Erythroblast (primary cell): ENCODE results near the gene VWA2.

ENCODE experiments used
- DNase-seq, 2 experiments: peaks; one replicate each; lab custom pipeline; 2025; lab: John Stamatoyannopoulos, UW
- GATA1 ChIP-seq: IDR thresholded peaks from 2 replicates; pipeline ENCODE4 v1.6.1; 2011; ENCODE audit warnings: low read depth, mild to moderate bottlenecking, control low read depth, low read length, moderate library complexity
- POLR2A ChIP-seq: IDR thresholded peaks from 2 replicates; pipeline ENCODE4 v1.6.1; 2011; ENCODE audit warnings: mild to moderate bottlenecking, low read length

Gene VWA2

DNA sequence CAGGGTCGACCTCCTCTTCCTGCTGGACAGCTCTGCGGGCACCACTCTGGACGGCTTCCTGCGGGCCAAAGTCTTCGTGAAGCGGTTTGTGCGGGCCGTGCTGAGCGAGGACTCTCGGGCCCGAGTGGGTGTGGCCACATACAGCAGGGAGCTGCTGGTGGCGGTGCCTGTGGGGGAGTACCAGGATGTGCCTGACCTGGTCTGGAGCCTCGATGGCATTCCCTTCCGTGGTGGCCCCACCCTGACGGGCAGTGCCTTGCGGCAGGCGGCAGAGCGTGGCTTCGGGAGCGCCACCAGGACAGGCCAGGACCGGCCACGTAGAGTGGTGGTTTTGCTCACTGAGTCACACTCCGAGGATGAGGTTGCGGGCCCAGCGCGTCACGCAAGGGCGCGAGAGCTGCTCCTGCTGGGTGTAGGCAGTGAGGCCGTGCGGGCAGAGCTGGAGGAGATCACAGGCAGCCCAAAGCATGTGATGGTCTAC lies 46.9 kb downstream of the VWA2 start:
- no peak for TF ChIP-seq GATA1
- no peak for TF ChIP-seq POLR2A

GRCh38 chr10:114286921-114287320 lies 47.9 kb downstream of the VWA2 start:
- no peak for DNase-seq
- TF ChIP-seq GATA1 (no peak), POLR2A (no peak)

More for the DNA sequence above, 46.9 kb downstream of the VWA2 start:
- DNase-seq = no peak

- TF ChIP-seq POLR2A = no peak
- no peak for TF ChIP-seq GATA1
- no peak for DNase-seq
Observed at GRCh38 chr10:114288424-114289095, 49.5 kb downstream of the VWA2 start.

- TF ChIP-seq GATA1 (no peak), POLR2A (no peak)
- DNase-seq = no peak
Observed at GRCh38 chr10:114289096-114289436, 50.0 kb downstream of the VWA2 start.

GRCh38 chr10:114290038-114290437 lies 51.0 kb downstream of the VWA2 start:
- TF ChIP-seq GATA1 (no peak), POLR2A (no peak)
- DNase-seq = no peak

DNA sequence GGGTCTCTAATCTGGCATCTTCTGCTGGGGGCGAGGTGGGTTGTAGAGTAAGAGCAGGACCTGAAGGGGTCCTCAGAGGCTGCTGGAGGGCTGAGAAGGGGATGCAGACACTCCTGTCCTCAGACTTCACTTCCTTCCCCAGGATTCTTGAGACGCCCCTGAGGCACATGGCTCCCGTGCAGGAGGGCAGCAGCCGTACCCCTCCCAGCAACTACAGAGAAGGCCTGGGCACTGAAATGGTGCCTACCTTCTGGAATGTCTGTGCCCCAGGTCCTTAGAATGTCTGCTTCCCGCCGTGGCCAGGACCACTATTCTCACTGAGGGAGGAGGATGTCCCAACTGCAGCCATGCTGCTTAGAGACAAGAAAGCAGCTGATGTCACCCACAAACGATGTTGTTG lies 52.0 kb downstream of the VWA2 start:
- TF ChIP-seq GATA1 = no peak
- TF ChIP-seq POLR2A = no peak

GRCh38 chr10:114291516-114291915 lies 52.5 kb downstream of the VWA2 start:
- TF ChIP-seq GATA1 (no peak), POLR2A (no peak)
- no peak for DNase-seq

More for the DNA sequence above, 52.0 kb downstream of the VWA2 start:
- DNase-seq = no peak

- TF ChIP-seq POLR2A = no peak
- TF ChIP-seq GATA1 = no peak
- no peak for DNase-seq
Observed at GRCh38 chr10:114293075-114293474, 54.0 kb downstream of the VWA2 start.

DNA sequence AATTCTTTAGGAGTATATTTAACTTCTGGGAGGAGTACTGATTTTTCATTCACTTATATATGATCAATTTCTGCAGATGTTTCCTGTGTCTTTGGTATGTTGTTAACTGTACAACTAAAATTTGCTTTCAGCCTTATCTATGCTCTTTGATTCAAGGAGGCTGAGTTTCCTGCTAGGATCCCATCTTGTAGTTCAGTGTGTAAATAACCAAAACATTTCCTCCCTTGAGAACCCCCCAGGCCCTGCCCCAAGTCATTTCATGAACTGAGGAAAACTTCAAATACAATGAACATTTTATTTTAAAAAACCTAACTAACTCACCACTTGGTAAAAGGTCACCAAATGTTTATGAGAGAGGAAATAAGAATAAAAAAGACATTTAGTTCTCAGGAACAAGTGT lies 55.5 kb downstream of the VWA2 start:
- DNase-seq = no peak
- TF ChIP-seq POLR2A (no peak), GATA1 (no peak)

GRCh38 chr10:114295393-114295792 lies 56.3 kb downstream of the VWA2 start:
- DNase-seq = no peak
- TF ChIP-seq GATA1 (no peak), POLR2A (no peak)

DNA sequence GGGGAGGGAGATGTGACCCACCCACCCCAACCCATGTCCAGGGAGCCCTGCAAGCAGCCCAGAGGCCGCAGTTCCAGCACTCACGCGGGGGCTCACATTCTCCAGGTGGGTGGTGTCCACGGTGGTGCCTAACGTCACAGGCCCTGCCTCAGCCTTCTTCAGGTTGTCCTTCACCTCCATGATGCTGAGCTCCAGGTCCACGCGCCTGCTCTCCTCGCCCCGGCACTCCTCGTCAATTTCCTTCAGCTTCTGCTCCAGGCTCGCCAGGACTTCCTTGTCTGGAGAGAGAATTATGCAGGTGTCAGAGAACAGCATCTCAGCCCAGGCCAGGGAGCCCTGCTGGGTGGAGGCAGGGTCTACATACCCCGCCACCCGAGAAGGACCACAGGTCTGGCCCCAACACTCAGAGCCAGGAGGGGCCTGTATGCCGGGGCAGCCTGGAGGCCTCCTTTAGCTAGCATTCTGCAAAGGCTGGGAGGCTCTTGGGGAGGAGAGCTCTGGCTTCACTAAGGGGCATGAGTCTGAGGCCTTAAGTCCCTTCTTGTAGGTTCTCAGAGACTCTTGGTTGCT lies 58.2 kb downstream of the VWA2 start:
- DNase-seq = no peak

GRCh38 chr10:114300036-114300645 lies 61.1 kb downstream of the VWA2 start:
- DNase-seq = no peak
- TF ChIP-seq POLR2A (no peak), GATA1 (no peak)

More for the DNA sequence above, 58.2 kb downstream of the VWA2 start:
- TF ChIP-seq GATA1 = no peak
- TF ChIP-seq POLR2A = no peak

GRCh38 chr10:114301177-114301576 lies 62.1 kb downstream of the VWA2 start:
- DNase-seq = no peak
- TF ChIP-seq POLR2A (no peak), GATA1 (no peak)

- TF ChIP-seq GATA1 = no peak
- TF ChIP-seq POLR2A = no peak
- no peak for DNase-seq
Observed at GRCh38 chr10:114301951-114302710, 63.1 kb downstream of the VWA2 start.
